Globus pallidus (tissue), 1 donor: ENCODE data around the gene ABCB8.

Source experiments
- DNase-seq: peaks from one replicate; pipeline ENCODE4 v3.0.0-alpha.2; 2015; ENCODE audit warnings: low spot score

Gene ABCB8

GRCh38 chr7:151028131-151028947 is at the start of gene ABCB8:
Gene ABCB8 (plus strand): TSS chr7:151028450. CDS start chr7:151028516, 66 bp downstream.
- DNase-seq: peak; percentile 99

- no peak for DNase-seq
These were observed 48.4 kb upstream of the ABCB8 start for GRCh38 chr7:150979713-150980390.

- DNase-seq: no peak
These were observed 47.6 kb upstream of the ABCB8 start for GRCh38 chr7:150980663-150981062.

- DNase-seq: no peak
These were observed 46.6 kb upstream of the ABCB8 start for GRCh38 chr7:150981644-150982043.

GRCh38 chr7:150982351-150982750 is 45.9 kb upstream of the ABCB8 start:
- peak; percentile 95 for DNase-seq

GRCh38 chr7:150983893-150984368 is 44.3 kb upstream of the ABCB8 start:
- DNase-seq: no peak

- DNase-seq: no peak
These were observed 42.1 kb upstream of the ABCB8 start for GRCh38 chr7:150986099-150986512.

GRCh38 chr7:150986556-150986955 is 41.7 kb upstream of the ABCB8 start:
- no peak for DNase-seq

GRCh38 chr7:150988230-150989226 is 39.7 kb upstream of the ABCB8 start:
- DNase-seq: no peak

- no peak for DNase-seq
These were observed 38.8 kb upstream of the ABCB8 start for GRCh38 chr7:150989456-150989855.

- no peak for DNase-seq
These were observed 37.6 kb upstream of the ABCB8 start, which contains the start of gene NOS3 for GRCh38 chr7:150990416-150991186. Gene NOS3 (plus strand): TSS chr7:150991017. CDS start chr7:150993804, 2,787 bp downstream.

- DNase-seq: no peak
These were observed 36.1 kb upstream of the ABCB8 start for GRCh38 chr7:150992051-150992640.

- DNase-seq: no peak
These were observed 35.4 kb upstream of the ABCB8 start for GRCh38 chr7:150992833-150993302.

GRCh38 chr7:150993511-150993910 is 34.7 kb upstream of the ABCB8 start:
- no peak for DNase-seq

- no peak for DNase-seq
These were observed 34.0 kb upstream of the ABCB8 start for GRCh38 chr7:150994141-150994837.

GRCh38 chr7:150994838-150995510 is 33.3 kb upstream of the ABCB8 start:
- no peak for DNase-seq

GRCh38 chr7:150996376-150997074 is 31.7 kb upstream of the ABCB8 start:
- DNase-seq: no peak

- DNase-seq: no peak
These were observed 31.2 kb upstream of the ABCB8 start for GRCh38 chr7:150997075-150997511.

- DNase-seq: no peak
These were observed 30.4 kb upstream of the ABCB8 start for GRCh38 chr7:150997817-150998216.
